Erythroblast (primary cell): ENCODE measurements around the gene TNFAIP8L1.

Experiments used
- GATA1 ChIP-seq: IDR thresholded peaks from 2 replicates; pipeline ENCODE4 v1.6.1; 2011; ENCODE audit warnings: low read depth, mild to moderate bottlenecking, control low read depth, low read length, moderate library complexity
- POLR2A ChIP-seq: IDR thresholded peaks from 2 replicates; pipeline ENCODE4 v1.6.1; 2011; ENCODE audit warnings: mild to moderate bottlenecking, low read length

DNA sequence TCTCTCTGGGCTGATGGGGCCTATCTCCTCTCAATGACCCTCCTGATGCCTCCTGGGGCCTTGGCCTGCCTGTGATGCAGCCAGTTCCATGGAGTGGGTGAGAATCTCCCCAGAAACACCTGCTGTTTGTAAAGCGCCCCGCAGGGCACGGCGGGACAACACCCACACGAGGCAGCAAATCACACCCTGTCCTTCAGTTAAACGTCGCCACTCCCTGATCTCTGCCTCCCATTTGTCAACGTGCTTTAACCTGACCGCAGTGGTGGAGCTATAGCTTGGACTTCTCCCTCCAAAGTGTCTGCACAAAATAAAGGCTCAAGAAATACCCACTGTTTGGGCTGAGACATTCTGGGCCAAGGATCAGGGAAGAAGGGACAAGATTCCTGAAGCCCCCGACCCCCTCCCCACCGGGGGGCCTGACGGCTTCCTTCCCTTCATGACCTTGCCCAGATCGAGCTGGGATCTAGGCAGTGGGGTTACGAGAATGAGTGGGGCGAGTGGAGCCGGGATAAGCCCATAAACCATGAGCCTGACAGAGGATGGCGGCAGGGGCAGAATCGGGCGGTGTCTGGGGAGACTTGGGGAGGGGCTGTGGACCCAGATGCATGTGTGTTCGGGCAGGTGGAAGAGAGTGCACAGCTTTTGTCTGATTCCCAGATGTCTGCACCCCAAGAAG is 22.8 kb downstream of the TNFAIP8L1 start:
- TF ChIP-seq POLR2A: no peak
- no peak for TF ChIP-seq GATA1
